ENCODE data around the gene LDHA.

GRCh38 chr11:18408558-18409291 is 14.4 kb downstream of the LDHA start:
- TF ChIP-seq CTCF (conservative IDR thresholded peaks at IDR 0.05; ENCODE audit: low read length), result no peak
- no peak for TF ChIP-seq EZH2phosphoT487 (IDR thresholded peaks at IDR 0.05; ENCODE audit: borderline replicate concordance, low read depth, low read length)

Data from OCI-LY7 (cell line).